GM19463 (cell line): ENCODE data around the gene CRB2.
"Not testable (repeated sequence)": the region's sequence is repeated elsewhere in the genome, so short reads cannot be mapped to it uniquely, and the experiment has no call there.

Experiments
- ATAC-seq: cut with Tn5 transposase; IDR thresholded peaks from one replicate; pipeline ENCODE4 v1.9.1; 2021; ENCODE audit warnings: mild to moderate bottlenecking, moderate library complexity; ENCODE audit not compliant: unreplicated experiment

The CRB2 gene

GRCh38 chr9:123398938-123399337 lies 42.9 kb downstream of the CRB2 start:
- not testable (repeated sequence) for ATAC-seq

GRCh38 chr9:123399803-123400378 lies 43.9 kb downstream of the CRB2 start:
- ATAC-seq: no peak

DNA sequence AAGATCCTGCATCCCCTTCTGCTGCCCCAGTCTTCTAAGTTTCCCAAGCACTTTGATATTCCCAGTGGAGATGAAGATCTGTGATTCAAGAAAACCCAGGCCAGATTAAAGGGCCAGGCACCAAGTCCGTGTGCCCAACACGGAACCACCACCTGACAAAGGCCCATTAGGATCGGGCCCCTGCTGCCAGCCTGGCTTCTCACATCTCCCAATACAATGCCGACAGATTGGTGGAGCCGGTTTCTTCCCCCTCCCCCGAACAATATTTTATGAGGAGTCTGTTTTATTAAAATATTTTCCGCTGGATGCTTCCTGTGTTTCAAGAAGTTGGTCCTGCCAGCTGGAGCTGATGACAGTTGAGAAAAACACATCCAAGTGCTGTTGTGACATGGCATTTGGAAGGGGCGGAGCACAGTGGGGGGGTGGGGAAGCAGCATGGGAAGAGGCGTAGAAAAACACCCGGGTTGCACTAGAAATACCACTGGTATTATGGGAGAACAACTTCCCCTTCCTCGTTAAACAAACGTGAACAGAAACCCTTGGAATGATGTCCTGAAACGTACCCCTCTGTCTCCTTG lies 45.0 kb downstream of the CRB2 start:
- ATAC-seq: no peak

DNA sequence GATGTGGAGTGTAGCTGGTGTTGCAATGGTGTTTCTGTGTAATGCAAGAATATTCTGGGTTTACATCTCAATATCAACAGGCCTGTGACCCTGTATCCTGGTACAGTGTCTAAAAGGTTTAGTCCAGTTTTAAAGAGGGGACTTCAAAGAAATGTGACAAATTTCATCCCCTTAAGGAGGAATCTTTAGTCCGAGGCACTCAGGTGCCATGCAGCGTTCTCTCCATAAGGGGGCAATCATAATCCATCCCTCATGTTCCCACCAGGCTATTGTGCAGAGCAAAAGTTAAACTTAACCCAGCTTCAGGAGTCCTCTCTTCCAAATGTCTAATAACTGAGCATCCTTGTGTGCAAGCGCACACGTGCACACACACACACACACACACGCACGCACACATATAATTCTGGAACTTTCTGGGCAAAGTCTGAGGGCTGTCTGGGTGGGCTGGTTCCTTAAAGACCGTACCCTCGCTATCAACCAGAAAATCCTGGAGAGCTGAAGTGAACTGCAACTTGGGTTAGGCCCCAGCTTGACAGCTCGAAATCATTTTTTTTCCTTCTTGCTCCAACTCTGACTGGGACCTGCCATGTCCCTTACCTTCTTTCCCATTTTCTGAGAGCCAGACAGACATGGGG lies 46.0 kb downstream of the CRB2 start:
- no peak for ATAC-seq

- no peak for ATAC-seq
Measured at GRCh38 chr9:123402981-123403509, 47.0 kb downstream of the CRB2 start.

- no peak for ATAC-seq
Measured at GRCh38 chr9:123406016-123406415, 50.0 kb downstream of the CRB2 start.

GRCh38 chr9:123406691-123407216 lies 50.8 kb downstream of the CRB2 start:
- no peak for ATAC-seq

DNA sequence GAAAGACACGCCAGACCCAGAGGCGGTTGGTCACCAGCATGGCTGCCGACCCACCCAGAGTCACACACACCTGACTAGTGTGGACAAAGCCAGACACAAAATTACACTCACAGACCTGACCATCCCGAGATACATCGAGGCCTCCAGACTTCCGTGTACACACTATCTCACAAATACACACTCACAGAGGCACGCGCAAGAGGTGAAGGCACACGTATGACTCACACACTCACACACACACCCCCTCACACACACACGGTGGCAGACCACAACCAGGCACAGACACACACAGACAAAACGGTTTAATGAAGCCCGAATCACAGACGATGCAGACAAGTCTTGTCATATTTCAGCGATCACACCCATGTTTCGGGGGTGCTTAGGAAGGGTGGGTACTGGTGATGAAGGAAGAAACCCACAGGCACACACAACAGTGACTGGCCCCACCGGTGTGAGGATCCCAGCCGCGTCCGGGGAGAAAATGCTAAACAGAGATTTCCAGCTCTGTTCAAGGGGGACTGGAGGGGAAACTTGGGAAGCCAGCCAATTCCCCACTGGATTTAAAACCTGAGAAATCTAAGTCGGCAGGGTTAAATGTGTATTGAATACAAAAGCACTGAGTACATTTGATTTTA lies 51.3 kb downstream of the CRB2 start:
- ATAC-seq: no peak

GRCh38 chr9:123408313-123409262 lies 52.6 kb downstream of the CRB2 start:
- ATAC-seq: no peak

GRCh38 chr9:123410281-123410910 lies 54.4 kb downstream of the CRB2 start:
- no peak for ATAC-seq

- no peak for ATAC-seq
Measured at GRCh38 chr9:123411191-123411590, 55.2 kb downstream of the CRB2 start.

GRCh38 chr9:123411636-123412035 lies 55.6 kb downstream of the CRB2 start:
- ATAC-seq: no peak

GRCh38 chr9:123412171-123412820 lies 56.3 kb downstream of the CRB2 start:
- no peak for ATAC-seq

DNA sequence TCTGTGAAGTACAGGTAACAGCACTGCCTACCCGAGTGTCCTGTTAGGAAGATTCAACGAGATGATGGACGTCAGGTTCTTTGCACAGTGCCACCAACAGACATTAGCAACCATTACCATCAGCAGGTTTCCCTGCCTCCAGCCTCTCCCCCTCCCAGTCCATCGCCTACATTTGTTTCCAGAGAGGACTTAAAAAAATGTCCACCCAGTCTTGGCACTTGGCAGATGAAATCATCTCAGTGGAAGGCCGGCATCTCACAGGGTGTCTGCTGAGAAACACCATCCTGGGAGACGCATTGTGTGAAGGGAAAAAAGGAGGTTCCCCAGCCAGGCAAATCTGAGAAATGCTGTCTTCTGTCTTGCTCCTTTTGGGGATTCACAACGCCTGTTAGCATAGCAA lies 58.2 kb downstream of the CRB2 start:
- no peak for ATAC-seq

- ATAC-seq: no peak
Measured at GRCh38 chr9:123414936-123415930, 59.2 kb downstream of the CRB2 start.

- no peak for ATAC-seq
Measured at GRCh38 chr9:123416176-123416575, 60.2 kb downstream of the CRB2 start.

DNA sequence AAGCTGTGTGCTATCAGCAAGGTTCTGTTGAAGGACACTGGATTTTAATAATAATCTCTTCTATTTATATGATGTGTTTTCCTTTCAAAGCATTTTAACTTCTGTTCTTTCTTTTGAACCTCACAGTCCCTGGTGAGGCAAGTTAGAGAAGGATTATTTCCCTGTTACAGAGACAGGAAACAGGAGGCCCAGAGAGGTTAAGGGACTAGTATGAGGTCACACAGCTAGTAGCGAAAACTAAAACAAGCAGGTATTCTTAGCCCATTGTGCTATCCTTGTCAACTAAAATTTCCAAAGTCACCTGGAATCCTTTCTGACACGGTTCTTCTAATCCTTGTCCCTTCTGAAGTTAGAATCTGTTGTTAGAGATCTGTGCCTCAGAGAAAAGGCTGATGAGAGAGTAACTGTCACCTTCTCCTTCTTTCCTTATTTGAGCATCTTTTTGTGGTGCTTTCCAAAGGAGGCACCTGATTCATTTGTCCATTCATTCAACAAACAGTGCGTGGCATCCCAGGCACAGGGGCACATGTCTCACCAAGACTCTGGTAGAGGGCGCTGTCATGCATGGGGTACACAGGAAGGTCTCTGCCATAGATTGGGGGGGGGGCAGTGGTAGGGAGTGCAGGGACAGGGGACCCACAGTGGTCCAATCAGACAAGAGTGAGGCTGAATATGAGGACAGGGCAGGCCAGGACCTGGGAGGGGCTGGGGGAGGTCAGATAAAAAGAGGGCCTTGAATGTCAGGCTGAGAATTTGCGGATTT lies 61.5 kb downstream of the CRB2 start:
- no peak for ATAC-seq

- ATAC-seq: no peak
Measured at GRCh38 chr9:123418052-123418430, 62.0 kb downstream of the CRB2 start.
